ENCODE results near the gene EXOC3L1.

The EXOC3L1 gene

GRCh38 chr16:67162506-67163163 is 27.3 kb downstream of the EXOC3L1 start:
- no peak for DNase-seq (ENCODE audit: low read depth)

GRCh38 chr16:67161595-67162058 is 28.3 kb downstream of the EXOC3L1 start:
- no peak for DNase-seq (ENCODE audit: low read depth)

- peak; percentile 79 for DNase-seq (ENCODE audit: low read depth)
Measured at GRCh38 chr16:67158637-67159600, 31.0 kb downstream of the EXOC3L1 start.

- no peak for DNase-seq (ENCODE audit: low read depth)
Measured at GRCh38 chr16:67157892-67158635, 31.9 kb downstream of the EXOC3L1 start.

- no peak for DNase-seq (ENCODE audit: low read depth)
Measured at GRCh38 chr16:67157106-67157748, 32.7 kb downstream of the EXOC3L1 start.

- no peak for DNase-seq (ENCODE audit: low read depth)
Measured at GRCh38 chr16:67156143-67156844, 33.6 kb downstream of the EXOC3L1 start.

GRCh38 chr16:67155295-67156142 is 34.4 kb downstream of the EXOC3L1 start:
- peak; percentile 83 for DNase-seq (ENCODE audit: low read depth)

GRCh38 chr16:67154578-67155294 is 35.2 kb downstream of the EXOC3L1 start:
- DNase-seq (ENCODE audit: low read depth): no peak

GRCh38 chr16:67151431-67152097 is 38.4 kb downstream of the EXOC3L1 start:
- DNase-seq (ENCODE audit: low read depth): no peak

GRCh38 chr16:67150833-67151396 is 39.0 kb downstream of the EXOC3L1 start, which contains the start of gene B3GNT9:
Gene B3GNT9 (minus strand): TSS chr16:67150998. CDS start chr16:67150485, 513 bp downstream.
- DNase-seq (ENCODE audit: low read depth): no peak

GRCh38 chr16:67150047-67150832 is 39.7 kb downstream of the EXOC3L1 start:
- no peak for DNase-seq (ENCODE audit: low read depth)

- no peak for DNase-seq (ENCODE audit: low read depth)
Measured at GRCh38 chr16:67149276-67150046, 40.5 kb downstream of the EXOC3L1 start.

- DNase-seq (ENCODE audit: low read depth): no peak
Measured at GRCh38 chr16:67148656-67149275, 41.2 kb downstream of the EXOC3L1 start.

GRCh38 chr16:67148221-67148620 is 41.7 kb downstream of the EXOC3L1 start:
- no peak for DNase-seq (ENCODE audit: low read depth)

- no peak for DNase-seq (ENCODE audit: low read depth)
Measured at GRCh38 chr16:67147437-67148140, 42.3 kb downstream of the EXOC3L1 start.

All from activated T-cell treated with anti-CD3 and anti-CD28 coated beads for 48 hours (primary cell).